GM12875 (cell line): ENCODE data around the gene RAB4B.
"Not testable (repeated sequence)": the region's sequence is repeated elsewhere in the genome, so short reads cannot be mapped to it uniquely, and the experiment has no call there.

ENCODE experiments used
- H3K4me3 ChIP-seq: one replicate; pipeline ENCODE4 v1.5.1; 2011; ENCODE audit warnings: low read depth, low read length, control low read depth
- TF ChIP-seq, protein P1 (sequence below): IDR thresholded peaks from 2 replicates; pipeline ENCODE4 v1.5.1; 2011; ENCODE audit warnings: low read depth, mild to moderate bottlenecking, control low read depth, inconsistent platforms, low read length, moderate library complexity, borderline replicate concordance; ENCODE audit not compliant: insufficient read depth

RAB4B gene

DNA sequence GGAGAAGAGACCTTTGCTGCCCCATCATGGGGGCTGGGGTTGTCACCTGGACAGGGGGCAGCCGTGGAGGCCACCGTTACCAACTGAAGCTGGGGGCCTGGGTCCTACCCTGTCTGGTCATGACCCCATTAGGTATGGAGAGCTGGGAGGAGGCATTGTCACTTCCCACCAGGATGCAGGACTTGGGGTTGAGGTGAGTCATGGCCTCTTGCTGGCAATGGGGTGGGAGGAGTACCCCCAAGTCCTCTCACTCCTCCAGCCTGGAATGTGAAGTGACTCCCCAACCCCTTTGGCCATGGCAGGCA lies 29.9 kb downstream of the RAB4B start:
- no peak overlapping the region for H3K4me3 ChIP-seq
- TF ChIP-seq, protein P1, sequence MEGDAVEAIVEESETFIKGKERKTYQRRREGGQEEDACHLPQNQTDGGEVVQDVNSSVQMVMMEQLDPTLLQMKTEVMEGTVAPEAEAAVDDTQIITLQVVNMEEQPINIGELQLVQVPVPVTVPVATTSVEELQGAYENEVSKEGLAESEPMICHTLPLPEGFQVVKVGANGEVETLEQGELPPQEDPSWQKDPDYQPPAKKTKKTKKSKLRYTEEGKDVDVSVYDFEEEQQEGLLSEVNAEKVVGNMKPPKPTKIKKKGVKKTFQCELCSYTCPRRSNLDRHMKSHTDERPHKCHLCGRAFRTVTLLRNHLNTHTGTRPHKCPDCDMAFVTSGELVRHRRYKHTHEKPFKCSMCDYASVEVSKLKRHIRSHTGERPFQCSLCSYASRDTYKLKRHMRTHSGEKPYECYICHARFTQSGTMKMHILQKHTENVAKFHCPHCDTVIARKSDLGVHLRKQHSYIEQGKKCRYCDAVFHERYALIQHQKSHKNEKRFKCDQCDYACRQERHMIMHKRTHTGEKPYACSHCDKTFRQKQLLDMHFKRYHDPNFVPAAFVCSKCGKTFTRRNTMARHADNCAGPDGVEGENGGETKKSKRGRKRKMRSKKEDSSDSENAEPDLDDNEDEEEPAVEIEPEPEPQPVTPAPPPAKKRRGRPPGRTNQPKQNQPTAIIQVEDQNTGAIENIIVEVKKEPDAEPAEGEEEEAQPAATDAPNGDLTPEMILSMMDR, result no peak

DNA sequence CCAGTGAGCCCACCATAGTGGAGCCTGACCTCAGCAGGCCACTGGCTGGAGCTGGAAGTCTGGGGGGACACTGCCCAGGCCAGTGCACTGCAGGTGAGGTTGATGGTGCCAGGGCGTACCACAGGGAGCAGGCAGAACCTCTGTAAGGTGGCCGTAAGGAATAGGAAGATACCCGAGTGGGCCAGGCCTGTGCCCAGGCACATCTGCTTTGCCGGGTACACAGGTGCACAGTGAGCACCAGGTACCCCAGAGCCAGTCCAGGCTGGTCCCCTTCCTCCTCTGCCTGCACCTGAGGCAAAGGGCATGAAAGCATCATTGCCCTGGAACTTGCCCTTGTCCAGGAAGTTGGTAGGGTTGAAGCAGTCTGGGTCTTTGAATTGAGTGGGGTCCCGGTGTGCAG lies 30.4 kb downstream of the RAB4B start:
- TF ChIP-seq, protein P1, result no peak
- no peak overlapping the region for H3K4me3 ChIP-seq

DNA sequence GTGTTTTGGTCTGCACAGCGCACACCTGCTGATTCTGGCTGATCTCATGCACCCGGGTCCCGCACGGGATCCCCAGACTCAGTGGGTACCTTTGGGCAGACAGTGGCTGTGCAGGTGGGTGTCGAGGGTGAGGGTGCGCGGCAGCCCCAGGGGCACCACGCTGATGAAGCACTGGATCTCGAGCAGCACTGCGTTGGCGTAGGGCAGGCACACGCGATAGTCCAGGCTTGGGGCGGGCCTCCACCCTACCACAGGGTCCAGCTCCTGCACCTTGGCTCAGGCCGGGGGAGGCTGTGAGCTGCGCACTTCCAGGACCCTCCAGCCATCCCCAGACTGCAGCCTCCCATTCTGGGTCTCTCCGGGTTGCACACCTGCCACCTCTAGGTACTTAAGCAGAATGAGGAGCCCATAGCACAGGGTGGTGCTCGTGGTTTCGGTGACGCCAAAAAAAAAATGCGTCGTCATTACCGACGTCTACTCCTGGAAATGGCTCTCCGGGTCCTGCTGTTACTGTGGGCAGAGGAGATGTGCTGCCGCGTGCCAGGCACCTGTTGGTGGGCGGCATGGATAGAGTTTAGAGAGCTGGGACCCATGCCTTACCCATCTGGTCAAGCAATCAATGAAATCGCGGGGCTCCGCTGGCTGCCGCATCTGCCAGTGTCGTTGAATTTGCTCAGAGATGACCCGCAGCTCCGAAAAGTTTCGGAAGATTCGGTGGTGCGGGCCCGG lies 31.5 kb downstream of the RAB4B start:
- no peak overlapping the region for H3K4me3 ChIP-seq
- TF ChIP-seq, protein P1, result no peak

DNA sequence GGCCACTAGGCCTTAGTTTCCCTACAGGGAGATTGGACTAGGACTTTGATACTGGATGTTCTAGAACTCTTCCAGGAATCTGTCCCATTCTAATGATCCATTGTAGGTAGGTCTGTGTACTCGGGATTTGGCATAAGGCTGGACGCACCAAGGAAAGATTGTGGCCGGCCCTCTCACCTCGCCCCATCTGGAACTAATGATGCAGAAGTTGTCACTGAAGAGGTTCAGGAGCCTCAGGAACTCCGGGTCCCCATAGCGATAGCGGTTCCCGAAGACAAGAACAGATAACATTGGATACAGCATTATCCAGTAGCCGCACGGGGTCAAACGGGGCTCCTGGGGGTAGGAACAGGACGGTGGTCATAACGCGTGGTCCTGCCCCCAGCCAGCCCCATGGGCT lies 32.1 kb downstream of the RAB4B start:
- H3K4me3 ChIP-seq, result no peak overlapping the region
- TF ChIP-seq, protein P1, result no peak

DNA sequence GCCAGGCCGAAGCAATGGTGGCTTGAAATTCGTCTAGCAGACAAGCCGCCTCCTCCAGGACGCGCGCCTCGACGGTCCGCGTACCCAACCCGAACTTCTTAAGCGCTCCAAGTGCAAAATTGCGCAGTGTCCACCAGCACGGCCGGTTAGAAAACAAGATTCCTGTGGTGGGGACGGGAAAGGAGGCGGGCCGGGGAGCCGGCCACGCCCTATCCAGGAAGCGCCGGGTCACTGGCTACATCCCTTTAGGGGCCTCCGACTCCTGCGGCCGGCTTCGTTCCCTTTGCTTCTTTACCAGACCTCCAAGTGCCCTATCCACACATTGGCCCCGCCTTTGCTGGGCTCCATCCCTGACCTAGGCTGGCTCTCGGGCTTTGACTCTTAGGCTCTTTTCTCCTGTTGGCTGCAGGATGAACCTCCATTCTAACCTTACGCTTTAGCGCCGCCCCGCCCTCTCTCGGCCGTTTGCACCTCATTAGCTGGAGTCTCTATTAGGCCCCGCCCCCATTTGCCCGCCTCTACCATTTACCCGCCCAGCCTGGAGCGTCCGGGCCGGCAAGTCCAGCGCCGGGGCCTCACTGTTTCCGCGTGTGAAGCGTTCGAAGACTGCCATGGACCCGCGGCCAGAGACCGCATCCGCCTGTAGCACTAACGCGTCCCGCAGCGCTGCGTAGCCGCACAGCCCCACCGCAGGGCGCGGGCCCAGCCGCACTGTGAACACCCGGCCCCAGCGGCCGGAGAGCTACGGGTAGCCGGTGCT lies 32.8 kb downstream of the RAB4B start:
- H3K4me3 ChIP-seq, result peak overlapping the region; percentile 53

DNA sequence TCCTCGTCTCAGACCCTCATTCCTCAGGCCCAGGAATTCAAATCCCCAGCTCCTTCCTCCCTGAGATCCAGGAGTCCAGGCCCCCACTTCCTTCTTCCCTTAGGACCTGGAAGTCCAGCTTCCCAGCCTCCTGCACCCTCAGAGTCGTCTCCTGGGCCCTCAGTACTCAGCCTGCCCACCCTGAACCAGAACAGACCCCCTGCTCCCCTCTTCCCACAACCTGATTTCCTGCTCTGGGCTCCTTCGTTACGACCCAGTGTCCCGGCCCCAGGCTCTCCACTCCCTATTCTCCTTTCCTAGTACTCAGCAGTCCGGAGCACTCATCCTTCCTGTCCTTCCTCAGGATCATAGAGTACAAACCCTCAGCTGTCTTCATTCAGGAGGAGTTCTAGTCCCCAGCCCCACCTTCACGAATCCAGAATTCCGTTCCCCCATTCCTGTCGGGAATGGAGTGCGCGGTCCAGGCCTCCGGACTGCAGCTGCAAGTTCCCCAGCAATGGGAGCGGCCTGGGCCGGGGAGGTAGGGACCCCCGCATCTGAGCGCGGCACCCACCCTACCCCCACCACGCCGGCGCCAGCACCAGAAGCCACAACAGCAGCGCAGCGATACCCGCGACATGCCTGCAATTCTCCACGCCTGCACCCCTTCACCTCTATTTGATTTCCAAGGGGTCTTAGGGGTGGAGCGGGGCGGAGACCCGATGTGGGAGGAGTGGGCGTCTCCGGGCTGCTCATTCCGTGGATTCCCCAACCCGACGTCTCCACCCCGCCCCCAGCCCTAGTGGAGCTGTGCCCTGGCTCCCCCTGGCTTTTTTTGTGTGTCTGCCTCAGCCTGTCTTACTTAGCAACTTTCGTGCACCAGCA lies 33.7 kb downstream of the RAB4B start:
- TF ChIP-seq, protein P1, result no peak
- peak overlapping the region; percentile 10 for H3K4me3 ChIP-seq

DNA sequence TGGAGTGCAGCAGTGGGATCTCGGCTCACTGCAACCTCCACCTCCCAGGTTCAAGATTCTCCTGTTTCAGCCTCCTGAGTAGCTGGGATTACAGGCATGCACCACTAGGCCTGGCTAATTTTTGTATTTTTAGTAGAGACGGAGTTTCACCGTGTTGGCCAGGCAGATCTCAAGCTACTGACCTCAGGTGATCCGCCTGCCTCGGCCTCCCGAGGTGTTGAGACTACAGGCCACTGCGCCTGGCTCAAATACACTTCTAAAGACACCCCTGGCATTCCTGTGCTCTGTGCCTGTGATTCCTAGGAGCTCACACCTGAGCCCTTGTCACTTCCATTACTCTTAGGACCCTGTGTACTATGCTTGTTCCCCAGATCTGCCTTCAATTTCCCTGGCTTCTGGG lies 34.5 kb downstream of the RAB4B start:
- H3K4me3 ChIP-seq, result not testable (repeated sequence)

DNA sequence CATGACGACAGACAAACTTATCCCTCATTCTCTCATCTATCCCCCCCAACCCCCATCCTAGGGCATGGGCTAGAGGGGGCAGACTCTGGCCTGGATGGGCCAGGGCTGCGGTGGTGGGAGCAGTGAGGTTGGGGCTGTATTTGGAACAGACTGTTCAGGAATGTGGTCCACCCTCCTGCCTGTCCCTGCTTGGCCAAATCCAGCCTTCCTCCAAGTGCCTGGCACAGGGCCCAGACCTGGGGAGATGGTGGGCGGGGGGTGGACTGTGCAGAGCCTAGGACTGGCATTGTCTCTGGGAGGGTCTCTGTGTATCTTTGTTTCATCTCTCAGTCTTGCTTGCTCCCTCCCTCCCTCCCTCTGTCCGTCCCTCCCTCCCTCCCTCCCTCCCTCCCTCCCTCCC lies 35.1 kb downstream of the RAB4B start:
- H3K4me3 ChIP-seq, result no peak overlapping the region
- TF ChIP-seq, protein P1, result no peak
